Measurements from ENCODE around the gene RPH3AL. TPM values are rescaled to one million over a fixed set of nuclear protein-coding genes. Genes with fewer than 3 reads are reported as not detected.
"Not testable (repeated sequence)": the region's sequence is repeated elsewhere in the genome, so short reads cannot be mapped to it uniquely, and the experiment has no call there.

The RPH3AL gene
- total RNA-seq, 2 donors from 2014 or later: 2.6 to 6.8 TPM

DNA sequence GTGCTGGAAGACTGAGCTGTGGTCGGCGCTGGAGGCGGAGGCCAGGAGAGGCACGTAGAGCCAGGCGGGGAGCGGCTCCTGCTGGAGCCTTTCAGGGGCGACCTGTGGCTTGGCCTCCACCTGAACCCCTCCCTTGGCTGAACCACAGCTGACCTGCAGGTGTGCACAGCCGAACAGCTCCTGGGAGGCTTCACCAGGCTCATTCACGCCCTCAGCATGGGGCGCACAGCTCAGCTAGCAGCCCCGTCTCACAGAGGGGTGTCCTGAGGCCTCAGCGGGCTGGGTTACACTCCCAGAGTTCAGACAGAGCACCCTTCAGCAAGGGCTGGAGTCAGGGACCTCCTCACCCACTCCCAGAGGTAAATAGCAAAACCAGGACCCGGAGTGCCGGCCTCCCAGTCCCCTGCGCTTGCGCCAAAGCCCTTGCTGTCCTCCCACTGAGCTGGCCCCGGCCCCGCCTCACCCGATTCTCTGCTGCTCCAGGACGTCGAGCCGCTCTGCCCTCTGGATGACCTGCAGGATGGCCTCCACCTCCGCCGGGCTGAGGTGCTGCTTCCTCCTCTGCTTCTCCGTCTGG is 31.7 kb downstream of the RPH3AL start:
- Mint-ChIP-seq H3K4me1 (ENCODE audit: low read depth in 2 of 2) (peaks cover 0 to 2% of the 10 kb centered on the region in 2 donors), H3K4me3 (no peak overlapping the region), H3K9me3 (no peaks in the 10 kb centered on the region), H3K27me3 (no peaks in the 10 kb centered on the region), H3K27ac (no peak overlapping the region), H3K36me3 (peaks cover 11% of the 10 kb centered on the region)
- DNase-seq (ENCODE audit: low spot score) (no peak), ATAC-seq (peak in 1 of 2 donors; percentile 31)

DNA sequence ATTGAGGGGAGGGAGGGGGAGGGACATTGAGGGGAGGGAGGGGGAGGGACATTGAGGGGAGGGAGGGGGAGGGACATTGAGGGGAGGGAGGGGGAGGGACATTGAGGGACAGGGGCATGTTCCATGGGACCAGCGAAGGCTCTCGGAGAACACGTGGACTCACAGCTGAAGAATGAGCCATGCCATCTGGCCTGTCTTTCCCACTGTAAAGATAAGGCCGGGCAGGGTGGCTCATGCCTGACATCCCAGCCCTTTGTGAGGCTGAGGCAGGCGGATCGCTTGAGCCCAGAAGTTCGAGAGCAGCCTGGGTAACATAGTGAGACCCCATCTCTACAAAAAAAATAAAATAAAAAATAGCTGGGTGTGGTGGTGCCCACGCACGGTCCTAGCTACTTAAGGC is 32.5 kb downstream of the RPH3AL start:
- Mint-ChIP-seq H3K36me3 (peaks cover 11% of the 10 kb centered on the region), H3K4me1 (ENCODE audit: low read depth in 2 of 2) (peaks cover 0 to 2% of the 10 kb centered on the region in 2 donors), H3K27me3 (no peaks in the 10 kb centered on the region), H3K27ac (no peak overlapping the region), H3K9me3 (peaks cover 5% of the 10 kb centered on the region), H3K4me3 (no peak overlapping the region)
- no peak for ATAC-seq
- no peak for DNase-seq (ENCODE audit: low spot score)

DNA sequence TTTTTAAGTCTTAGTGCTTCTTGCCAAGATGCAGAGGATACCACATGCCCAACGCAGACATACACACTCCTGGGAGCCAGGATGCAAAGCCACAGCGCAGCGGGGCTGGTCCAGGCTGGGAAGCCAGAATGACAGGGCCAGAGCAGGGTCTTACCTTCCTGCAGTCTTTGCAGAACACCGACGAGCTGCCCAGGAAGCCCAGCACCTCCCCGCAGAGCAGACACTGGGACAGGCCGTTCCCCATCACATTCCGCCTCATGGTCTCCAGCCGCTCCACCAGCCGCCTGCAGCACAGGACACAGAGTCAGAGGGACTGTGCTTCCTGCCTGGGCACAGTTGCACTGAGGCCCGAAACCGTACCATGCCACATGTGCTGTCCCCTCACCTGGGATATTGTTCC is 33.3 kb downstream of the RPH3AL start:
- no peak overlapping the region for H3K4me3 Mint-ChIP-seq
- H3K27ac Mint-ChIP-seq: no peak overlapping the region
- ATAC-seq (no peak), DNase-seq (ENCODE audit: low spot score) (no peak)
- H3K36me3 Mint-ChIP-seq: peaks cover 11% of the 10 kb centered on the region
- H3K27me3 Mint-ChIP-seq: no peaks in the 10 kb centered on the region
- peaks cover 5% of the 10 kb centered on the region for H3K9me3 Mint-ChIP-seq
- H3K4me1 Mint-ChIP-seq (ENCODE audit: low read depth in 2 of 2): peaks cover 0 to 2% of the 10 kb centered on the region in 2 donors

- not testable (repeated sequence) for H3K4me3 Mint-ChIP-seq; H3K27me3 Mint-ChIP-seq; DNase-seq (ENCODE audit: low spot score); H3K9me3 Mint-ChIP-seq; ATAC-seq; H3K27ac Mint-ChIP-seq; H3K4me1 Mint-ChIP-seq (ENCODE audit: low read depth in 2 of 2)
- peaks cover 11% of the 10 kb centered on the region for H3K36me3 Mint-ChIP-seq
These were observed 35.5 kb downstream of the RPH3AL start for GRCh38 chr17:317070-317469.

GRCh38 chr17:315399-315798 is 37.2 kb downstream of the RPH3AL start:
- H3K27ac Mint-ChIP-seq; DNase-seq (ENCODE audit: low spot score); H3K9me3 Mint-ChIP-seq; ATAC-seq; H3K4me3 Mint-ChIP-seq; H3K27me3 Mint-ChIP-seq; H3K4me1 Mint-ChIP-seq (ENCODE audit: low read depth in 2 of 2): not testable (repeated sequence)
- peaks cover 11% of the 10 kb centered on the region for H3K36me3 Mint-ChIP-seq

DNA sequence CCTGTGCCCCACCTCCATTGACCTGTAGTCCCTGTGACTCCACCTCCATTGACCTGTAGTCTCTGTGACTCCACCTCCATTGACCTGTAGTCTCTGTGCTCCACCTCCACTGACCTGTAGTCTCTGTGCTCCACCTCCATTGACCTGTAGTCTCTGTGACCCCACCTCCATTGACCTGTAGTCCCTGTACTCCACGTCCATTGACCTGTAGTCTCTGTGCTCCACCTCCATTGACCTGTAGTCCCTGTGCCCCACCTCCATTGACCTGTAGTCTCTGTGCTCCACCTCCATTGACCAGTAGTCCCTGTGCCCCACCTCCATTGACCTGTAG is 38.0 kb downstream of the RPH3AL start:
- H3K36me3 Mint-ChIP-seq: peaks cover 11% of the 10 kb centered on the region
- not testable (repeated sequence) for H3K27ac Mint-ChIP-seq; H3K4me1 Mint-ChIP-seq (ENCODE audit: low read depth in 2 of 2); H3K4me3 Mint-ChIP-seq; DNase-seq (ENCODE audit: low spot score); H3K9me3 Mint-ChIP-seq; ATAC-seq; H3K27me3 Mint-ChIP-seq

DNA sequence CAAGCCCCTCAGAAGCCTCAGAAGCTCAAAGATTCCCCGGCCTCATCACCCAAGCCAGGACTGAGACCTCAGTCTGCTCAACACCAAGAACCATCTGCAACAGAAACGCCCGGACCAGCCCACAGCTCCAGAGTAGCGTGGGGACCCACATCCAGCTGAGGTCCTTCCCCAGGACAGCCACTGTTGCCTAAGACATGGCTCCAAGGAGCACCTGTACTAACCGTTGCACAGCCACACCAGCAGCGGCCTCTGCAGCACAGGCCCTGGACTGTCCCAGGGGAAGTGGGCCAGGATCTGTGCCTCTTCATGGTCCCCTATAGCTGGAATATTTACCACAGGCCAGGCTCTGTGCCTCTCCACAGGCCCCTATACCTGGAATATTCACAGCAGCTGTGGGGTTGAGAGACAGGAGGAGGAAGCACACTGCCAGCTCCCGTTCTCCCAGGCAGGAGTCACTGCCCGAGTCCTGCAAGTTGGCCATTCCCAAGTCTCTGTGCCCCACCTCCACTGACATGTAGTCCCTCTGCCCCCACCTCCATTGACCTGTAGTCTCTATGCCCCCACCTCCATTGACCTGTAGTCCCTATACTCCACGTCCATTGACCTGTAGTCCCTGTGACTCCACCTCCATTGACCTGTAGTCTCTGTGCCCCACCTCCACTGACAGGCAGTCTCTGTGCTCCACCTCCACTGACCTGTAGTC is 38.5 kb downstream of the RPH3AL start:
- DNase-seq (ENCODE audit: low spot score): no peak
- Mint-ChIP-seq H3K36me3 (peaks cover 11% of the 10 kb centered on the region), H3K4me1 (ENCODE audit: low read depth in 2 of 2) (peaks cover 0 to 2% of the 10 kb centered on the region in 2 donors), H3K4me3 (no peak overlapping the region), H3K9me3 (peaks cover 5% of the 10 kb centered on the region), H3K27ac (no peak overlapping the region), H3K27me3 (no peaks in the 10 kb centered on the region)
- ATAC-seq: peak; percentile 37 to 43

- peaks cover 4% of the 10 kb centered on the region for H3K36me3 Mint-ChIP-seq
- ATAC-seq: no peak
- no peaks in the 10 kb centered on the region for H3K27me3 Mint-ChIP-seq
- no peak for DNase-seq (ENCODE audit: low spot score)
- H3K4me3 Mint-ChIP-seq: no peak overlapping the region
- no peak overlapping the region for H3K27ac Mint-ChIP-seq
- H3K4me1 Mint-ChIP-seq (ENCODE audit: low read depth in 2 of 2): peaks cover 0 to 2% of the 10 kb centered on the region in 2 donors
- peaks cover 5% of the 10 kb centered on the region for H3K9me3 Mint-ChIP-seq
These were observed 39.4 kb downstream of the RPH3AL start for GRCh38 chr17:313231-313630.

DNA sequence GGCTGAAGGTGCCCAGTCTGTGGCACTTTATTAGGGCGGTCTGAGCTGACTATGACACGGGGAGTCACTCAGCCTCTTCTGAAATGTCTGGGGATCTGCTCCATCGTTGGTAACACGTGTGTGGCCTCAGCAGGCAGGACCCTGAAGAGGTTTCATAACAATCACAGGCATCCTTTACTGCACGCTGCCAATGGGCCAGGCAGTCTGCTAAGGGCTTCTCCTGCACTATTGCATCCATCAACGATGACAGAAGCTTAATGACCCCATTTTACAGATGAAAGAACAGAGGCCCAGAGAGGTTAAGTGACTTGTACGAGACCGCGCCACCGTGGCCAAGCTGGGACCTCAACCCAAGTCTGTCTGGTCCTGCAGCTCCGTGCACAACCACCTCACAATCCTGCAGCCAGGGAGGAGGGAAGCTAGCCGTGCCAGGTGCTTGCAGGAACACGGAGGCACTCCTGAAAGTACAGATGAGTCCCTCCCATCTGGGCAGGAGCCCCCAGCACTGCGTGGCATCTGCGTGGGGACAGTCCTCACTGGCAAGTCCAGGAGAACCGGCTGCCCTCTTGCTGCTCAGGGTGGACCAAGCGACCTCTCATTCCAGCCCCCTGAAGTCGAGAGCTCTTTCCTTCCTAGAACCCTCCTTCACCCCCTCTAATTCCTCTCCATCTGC is 40.0 kb downstream of the RPH3AL start:
- Mint-ChIP-seq H3K27ac (no peak overlapping the region), H3K27me3 (no peaks in the 10 kb centered on the region), H3K4me1 (ENCODE audit: low read depth in 2 of 2) (peaks cover 0 to 2% of the 10 kb centered on the region in 2 donors), H3K4me3 (no peak overlapping the region), H3K9me3 (peaks cover 5% of the 10 kb centered on the region), H3K36me3 (no peaks in the 10 kb centered on the region)
- no peak for DNase-seq (ENCODE audit: low spot score)
- ATAC-seq: no peak

DNA sequence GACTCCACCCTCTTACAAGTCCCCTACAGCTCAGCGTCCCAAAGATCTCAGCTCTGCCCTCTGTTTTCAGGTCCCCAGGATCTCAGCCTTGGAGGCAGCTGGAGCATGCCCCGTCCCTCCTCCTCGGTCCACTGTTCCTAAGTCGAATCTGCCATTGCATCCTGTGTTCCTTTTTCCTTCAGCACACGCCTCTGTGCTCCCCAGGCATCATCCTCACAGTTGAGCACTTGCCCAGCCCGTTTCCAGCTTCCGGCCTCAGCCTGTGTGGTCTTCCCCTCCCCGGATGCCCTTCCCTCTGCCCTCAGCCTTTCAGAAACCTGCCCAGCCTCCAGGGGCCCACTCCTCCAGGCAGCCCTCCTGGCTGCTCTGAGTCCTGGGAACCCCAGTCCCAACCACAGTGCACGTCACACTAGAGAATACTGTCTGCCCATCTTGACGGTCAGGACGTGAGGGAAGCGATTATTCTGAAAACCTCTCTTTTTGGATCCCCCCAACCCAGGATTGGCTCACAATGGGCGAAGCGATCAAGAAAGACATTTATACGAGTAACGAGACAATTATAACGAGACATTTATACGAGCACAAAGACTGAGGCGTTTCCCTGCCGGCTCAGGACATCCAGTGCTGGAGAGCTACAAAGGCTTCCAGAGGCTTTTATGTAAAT is 41.4 kb downstream of the RPH3AL start:
- Mint-ChIP-seq H3K4me3 (no peak overlapping the region), H3K9me3 (peaks cover 5% of the 10 kb centered on the region), H3K27ac (no peak overlapping the region), H3K27me3 (no peaks in the 10 kb centered on the region), H3K36me3 (no peaks in the 10 kb centered on the region), H3K4me1 (ENCODE audit: low read depth in 2 of 2) (peaks cover 0 to 3% of the 10 kb centered on the region in 2 donors)
- no peak for ATAC-seq
- no peak for DNase-seq (ENCODE audit: low spot score)

DNA sequence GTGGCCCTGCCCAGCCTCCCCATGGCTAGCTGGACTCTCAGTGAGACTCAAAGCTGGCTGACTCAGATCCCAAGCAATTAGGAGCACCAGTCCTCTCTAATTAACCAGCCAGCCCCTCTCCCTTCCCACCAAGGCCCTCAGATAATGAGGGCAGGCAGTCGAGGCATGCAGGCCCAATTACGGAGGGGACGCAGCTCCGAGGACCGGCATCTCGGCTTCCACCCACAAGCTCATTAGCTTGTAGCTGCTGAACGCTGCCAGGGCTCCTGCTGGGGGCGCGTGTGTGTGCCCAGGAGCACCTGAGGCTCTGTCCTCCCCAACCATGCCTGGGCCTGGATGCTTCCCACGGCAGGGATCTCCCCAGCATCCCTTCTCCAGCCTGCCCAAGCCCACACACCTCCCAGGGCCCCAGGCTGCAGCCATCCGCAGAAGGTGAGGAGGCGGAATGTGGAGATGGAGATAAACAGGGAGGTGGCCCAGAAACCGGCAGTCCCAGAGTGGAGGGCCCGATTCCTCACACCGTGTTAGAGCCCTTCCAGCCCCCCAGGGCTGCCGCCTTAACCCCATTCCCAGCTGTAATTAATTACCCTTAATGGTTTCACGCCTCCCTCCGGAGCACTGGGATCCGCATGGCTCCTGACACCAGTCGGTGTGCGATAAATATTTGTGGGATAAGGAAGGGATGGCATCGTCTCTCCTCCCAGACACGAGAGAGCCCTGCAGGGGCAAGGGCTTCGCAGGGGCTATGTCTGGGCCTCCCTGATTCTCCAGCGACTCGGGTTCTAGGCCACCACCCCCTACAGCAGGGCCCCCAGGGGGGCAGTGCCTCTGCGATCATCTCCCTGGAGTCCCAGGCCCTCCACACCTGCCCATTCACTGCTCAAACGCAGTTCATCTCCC is 42.2 kb downstream of the RPH3AL start:
- no peak for ATAC-seq
- DNase-seq (ENCODE audit: low spot score): no peak
- no peaks in the 10 kb centered on the region for H3K27me3 Mint-ChIP-seq
- H3K27ac Mint-ChIP-seq: no peak overlapping the region
- H3K4me1 Mint-ChIP-seq (ENCODE audit: low read depth in 2 of 2): peaks cover 0 to 3% of the 10 kb centered on the region in 2 donors
- H3K9me3 Mint-ChIP-seq: peaks cover 2% of the 10 kb centered on the region
- no peaks in the 10 kb centered on the region for H3K36me3 Mint-ChIP-seq
- no peak overlapping the region for H3K4me3 Mint-ChIP-seq

DNA sequence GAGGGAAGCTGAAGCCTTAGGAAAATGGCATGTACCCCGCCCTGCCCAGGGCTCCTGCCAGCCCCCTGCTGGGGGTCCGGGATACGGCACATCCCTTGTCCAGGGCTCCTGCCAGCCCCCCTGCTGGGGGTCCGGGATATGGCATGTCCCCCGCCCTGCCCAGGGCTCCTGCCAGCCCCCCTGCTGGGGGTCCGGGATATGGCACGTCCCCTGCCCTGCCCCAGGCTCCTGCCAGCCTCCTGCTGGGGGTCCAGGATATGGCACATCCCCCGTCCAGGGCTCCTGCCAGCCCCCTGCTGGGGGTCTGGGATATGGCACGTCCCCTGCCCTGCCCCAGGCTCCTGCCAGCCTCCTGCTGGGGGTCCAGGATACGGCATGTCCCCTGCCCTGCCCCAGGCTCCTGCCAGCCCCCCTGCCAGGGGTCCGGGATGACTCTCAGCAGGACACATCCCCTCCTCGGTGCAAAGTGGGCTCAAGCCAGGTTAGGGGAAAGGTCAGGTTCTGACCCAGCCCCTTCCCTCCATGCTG is 43.2 kb downstream of the RPH3AL start:
- no peak for DNase-seq (ENCODE audit: low spot score)
- H3K27ac Mint-ChIP-seq: no peak overlapping the region
- no peaks in the 10 kb centered on the region for H3K36me3 Mint-ChIP-seq
- peak; percentile 20 to 28 for ATAC-seq
- no peak overlapping the region for H3K4me3 Mint-ChIP-seq
- H3K4me1 Mint-ChIP-seq (ENCODE audit: low read depth in 2 of 2): peaks cover 0 to 3% of the 10 kb centered on the region in 2 donors
- H3K27me3 Mint-ChIP-seq: no peaks in the 10 kb centered on the region
- H3K9me3 Mint-ChIP-seq: no peaks in the 10 kb centered on the region

Measured in natural killer cell treated with Interleukin-12 subunit alpha and Interleukin-12 subunit beta and Interleukin-15 and Interleukin-18, amount 100 ng/mL, for 72 hours (primary cell).